ENCODE results near the gene SMPX.

The SMPX gene

GRCh38 chrX:21715825-21716224 is 42.1 kb downstream of the SMPX start:
- H3K27ac ChIP-seq (replicated peaks) = no peak overlapping the region
- no peaks in the 10 kb centered on the region for H3K27me3 ChIP-seq (ENCODE audit: insufficient read depth, poor library complexity, severe bottlenecking)
- no peak for TF ChIP-seq GABPA (IDR thresholded peaks at IDR 0.05; ENCODE audit: low read depth)
- no peak for TF ChIP-seq REST (IDR thresholded peaks at IDR 0.05; ENCODE audit: insufficient replicate concordance, low read depth)
- TF ChIP-seq CTCF (IDR thresholded peaks at IDR 0.05; ENCODE audit: insufficient read depth, low read length) = no peak
- no peak for TF ChIP-seq POLR2AphosphoS5 (IDR thresholded peaks at IDR 0.05; ENCODE audit: low read depth)
- no peak for TF ChIP-seq SPI1 (IDR thresholded peaks at IDR 0.05; ENCODE audit: borderline replicate concordance, low read depth)
- no peak overlapping the region for H3K4me3 ChIP-seq (replicated peaks; ENCODE audit: insufficient read depth, low read length)
- DNase-seq (ENCODE audit: low read depth in 1 of 2, low spot score in 1 of 2) = no peak

DNA sequence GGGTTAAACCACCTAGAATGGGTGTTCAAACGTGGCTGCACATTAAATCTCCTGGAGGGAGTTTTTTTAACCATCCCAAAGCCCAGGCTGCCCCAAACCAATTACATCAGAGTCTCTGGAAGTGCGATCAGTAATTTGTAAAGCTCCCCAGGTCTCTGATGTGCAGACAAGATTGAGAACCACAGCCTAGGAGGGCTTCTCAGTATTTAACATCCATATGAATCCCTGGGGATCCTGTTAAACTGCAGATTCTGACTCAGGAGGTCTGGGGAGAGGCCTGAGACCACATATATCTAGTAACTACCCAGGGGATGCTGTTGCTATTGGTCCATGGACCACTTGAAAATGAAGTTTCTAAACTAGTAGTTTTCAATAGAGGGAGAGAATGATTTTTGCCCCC is 42.6 kb downstream of the SMPX start:
- Histone ChIP-seq H3K4me3 (replicated peaks; ENCODE audit: insufficient read depth, low read length) (no peak overlapping the region), H3K27ac (replicated peaks) (no peak overlapping the region), H3K27me3 (ENCODE audit: insufficient read depth, poor library complexity, severe bottlenecking) (no peaks in the 10 kb centered on the region)
- DNase-seq (ENCODE audit: low read depth in 1 of 2, low spot score in 1 of 2) = no peak
- TF ChIP-seq POLR2AphosphoS5 (IDR thresholded peaks at IDR 0.05; ENCODE audit: low read depth) = no peak
- no peak for TF ChIP-seq GABPA (IDR thresholded peaks at IDR 0.05; ENCODE audit: low read depth)
- TF ChIP-seq SPI1 (IDR thresholded peaks at IDR 0.05; ENCODE audit: borderline replicate concordance, low read depth) = no peak
- no peak for TF ChIP-seq CTCF (IDR thresholded peaks at IDR 0.05; ENCODE audit: insufficient read depth, low read length)
- TF ChIP-seq REST (IDR thresholded peaks at IDR 0.05; ENCODE audit: insufficient replicate concordance, low read depth) = no peak

GRCh38 chrX:21711848-21712197 is 46.1 kb downstream of the SMPX start:
- Histone ChIP-seq H3K27me3 (ENCODE audit: insufficient read depth, poor library complexity, severe bottlenecking) (no peaks in the 10 kb centered on the region), H3K27ac (replicated peaks) (no peak overlapping the region), H3K4me3 (replicated peaks; ENCODE audit: insufficient read depth, low read length) (no peak overlapping the region)
- TF ChIP-seq SPI1 (IDR thresholded peaks at IDR 0.05; ENCODE audit: borderline replicate concordance, low read depth) (no peak), POLR2AphosphoS5 (IDR thresholded peaks at IDR 0.05; ENCODE audit: low read depth) (no peak), REST (IDR thresholded peaks at IDR 0.05; ENCODE audit: insufficient replicate concordance, low read depth) (no peak), CTCF (IDR thresholded peaks at IDR 0.05; ENCODE audit: insufficient read depth, low read length) (no peak), GABPA (IDR thresholded peaks at IDR 0.05; ENCODE audit: low read depth) (no peak)
- DNase-seq (ENCODE audit: low read depth in 1 of 2, low spot score in 1 of 2) = no peak

Data from HL-60 (cell line).